ENCODE data around the gene FAM107B.

Gene FAM107B

DNA sequence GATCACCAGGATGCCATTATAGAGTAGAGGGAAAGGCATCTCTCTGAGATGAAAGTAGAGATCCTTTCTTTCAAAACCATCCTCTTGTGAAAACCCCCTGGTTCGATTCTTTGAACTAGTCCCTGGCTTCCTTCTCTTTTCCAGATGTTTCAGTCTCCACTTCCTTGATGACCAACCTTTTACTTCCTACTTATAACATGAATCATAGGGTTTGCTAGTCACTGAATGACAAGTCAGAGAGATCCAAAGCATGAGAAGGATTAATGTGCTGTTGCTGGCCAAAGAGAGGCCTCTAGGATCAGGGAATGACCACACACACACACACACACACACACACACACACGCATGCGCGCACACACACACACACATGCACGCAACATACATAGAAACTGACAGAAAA lies 282.9 kb downstream of the FAM107B start:
- TF ChIP-seq TEAD4 (IDR thresholded peaks at IDR 0.05) (no peak), ZBTB7A (IDR thresholded peaks at IDR 0.05; ENCODE audit: low read depth) (no peak), FOXM1 (IDR thresholded peaks at IDR 0.05; ENCODE audit: borderline replicate concordance, low read depth) (no peak), YY1 (IDR thresholded peaks at IDR 0.05; ENCODE audit: low read depth) (no peak), EGR1 (IDR thresholded peaks at IDR 0.05) (no peak), TCF12 (IDR thresholded peaks at IDR 0.05; ENCODE audit: low read depth) (no peak), CREB1 (IDR thresholded peaks at IDR 0.05; ENCODE audit: low read depth) (no peak), CEBPB (IDR thresholded peaks at IDR 0.05) (no peak), RAD21 (IDR thresholded peaks at IDR 0.05; ENCODE audit: low read depth) (no peak), NFIC (IDR thresholded peaks at IDR 0.05) (no peak), TAF1 (IDR thresholded peaks at IDR 0.05; ENCODE audit: low read depth) (no peak), EP300 (IDR thresholded peaks at IDR 0.05; ENCODE audit: borderline replicate concordance) (no peak)
- TF ChIP-seq, protein P1, sequence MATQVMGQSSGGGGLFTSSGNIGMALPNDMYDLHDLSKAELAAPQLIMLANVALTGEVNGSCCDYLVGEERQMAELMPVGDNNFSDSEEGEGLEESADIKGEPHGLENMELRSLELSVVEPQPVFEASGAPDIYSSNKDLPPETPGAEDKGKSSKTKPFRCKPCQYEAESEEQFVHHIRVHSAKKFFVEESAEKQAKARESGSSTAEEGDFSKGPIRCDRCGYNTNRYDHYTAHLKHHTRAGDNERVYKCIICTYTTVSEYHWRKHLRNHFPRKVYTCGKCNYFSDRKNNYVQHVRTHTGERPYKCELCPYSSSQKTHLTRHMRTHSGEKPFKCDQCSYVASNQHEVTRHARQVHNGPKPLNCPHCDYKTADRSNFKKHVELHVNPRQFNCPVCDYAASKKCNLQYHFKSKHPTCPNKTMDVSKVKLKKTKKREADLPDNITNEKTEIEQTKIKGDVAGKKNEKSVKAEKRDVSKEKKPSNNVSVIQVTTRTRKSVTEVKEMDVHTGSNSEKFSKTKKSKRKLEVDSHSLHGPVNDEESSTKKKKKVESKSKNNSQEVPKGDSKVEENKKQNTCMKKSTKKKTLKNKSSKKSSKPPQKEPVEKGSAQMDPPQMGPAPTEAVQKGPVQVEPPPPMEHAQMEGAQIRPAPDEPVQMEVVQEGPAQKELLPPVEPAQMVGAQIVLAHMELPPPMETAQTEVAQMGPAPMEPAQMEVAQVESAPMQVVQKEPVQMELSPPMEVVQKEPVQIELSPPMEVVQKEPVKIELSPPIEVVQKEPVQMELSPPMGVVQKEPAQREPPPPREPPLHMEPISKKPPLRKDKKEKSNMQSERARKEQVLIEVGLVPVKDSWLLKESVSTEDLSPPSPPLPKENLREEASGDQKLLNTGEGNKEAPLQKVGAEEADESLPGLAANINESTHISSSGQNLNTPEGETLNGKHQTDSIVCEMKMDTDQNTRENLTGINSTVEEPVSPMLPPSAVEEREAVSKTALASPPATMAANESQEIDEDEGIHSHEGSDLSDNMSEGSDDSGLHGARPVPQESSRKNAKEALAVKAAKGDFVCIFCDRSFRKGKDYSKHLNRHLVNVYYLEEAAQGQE (IDR thresholded peaks at IDR 0.05; ENCODE audit: low read depth) = no peak
- TF ChIP-seq, protein P2, sequence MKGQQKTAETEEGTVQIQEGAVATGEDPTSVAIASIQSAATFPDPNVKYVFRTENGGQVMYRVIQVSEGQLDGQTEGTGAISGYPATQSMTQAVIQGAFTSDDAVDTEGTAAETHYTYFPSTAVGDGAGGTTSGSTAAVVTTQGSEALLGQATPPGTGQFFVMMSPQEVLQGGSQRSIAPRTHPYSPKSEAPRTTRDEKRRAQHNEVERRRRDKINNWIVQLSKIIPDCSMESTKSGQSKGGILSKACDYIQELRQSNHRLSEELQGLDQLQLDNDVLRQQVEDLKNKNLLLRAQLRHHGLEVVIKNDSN (IDR thresholded peaks at IDR 0.05) = no peak
- TF ChIP-seq, protein P3, sequence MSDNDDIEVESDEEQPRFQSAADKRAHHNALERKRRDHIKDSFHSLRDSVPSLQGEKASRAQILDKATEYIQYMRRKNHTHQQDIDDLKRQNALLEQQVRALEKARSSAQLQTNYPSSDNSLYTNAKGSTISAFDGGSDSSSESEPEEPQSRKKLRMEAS (IDR thresholded peaks at IDR 0.05) = no peak

DNA sequence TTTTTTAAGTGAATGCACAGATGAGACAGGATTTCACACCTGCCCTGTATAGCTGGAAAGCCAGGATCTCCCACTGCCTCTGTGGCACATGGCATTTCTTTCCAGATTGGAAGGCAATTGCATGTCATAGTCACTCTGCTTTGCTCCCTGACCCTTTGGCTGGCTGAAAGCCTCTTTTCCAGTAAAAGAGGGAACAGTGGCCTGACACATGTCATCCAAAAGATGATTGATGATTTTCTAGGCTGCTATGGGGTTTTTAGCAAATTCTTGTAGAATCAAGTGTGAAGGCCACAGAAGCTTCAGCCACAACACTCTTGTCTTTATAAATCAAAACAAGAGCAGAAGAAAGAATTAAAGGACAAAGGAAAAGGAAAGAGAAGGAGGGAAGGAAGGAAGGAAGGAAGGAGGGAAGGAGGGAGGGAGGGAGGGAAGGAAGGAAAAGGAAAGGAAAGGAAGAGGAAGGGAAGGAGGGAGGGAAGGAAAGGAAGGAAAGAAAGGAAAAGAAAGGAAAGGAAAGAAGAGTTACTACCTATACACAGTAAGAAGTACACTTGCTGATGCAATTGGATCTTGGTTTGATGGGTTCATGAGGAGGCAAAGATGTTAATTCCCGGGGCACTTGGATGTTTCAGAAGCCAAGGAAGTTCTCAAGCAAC lies 285.0 kb downstream of the FAM107B start:
- TF ChIP-seq NFIC (IDR thresholded peaks at IDR 0.05) (no peak), EP300 (IDR thresholded peaks at IDR 0.05; ENCODE audit: borderline replicate concordance) (no peak), ZBTB7A (IDR thresholded peaks at IDR 0.05; ENCODE audit: low read depth) (no peak), YY1 (IDR thresholded peaks at IDR 0.05; ENCODE audit: low read depth) (no peak), FOXM1 (IDR thresholded peaks at IDR 0.05; ENCODE audit: borderline replicate concordance, low read depth) (no peak), TCF12 (IDR thresholded peaks at IDR 0.05; ENCODE audit: low read depth) (no peak), RAD21 (IDR thresholded peaks at IDR 0.05; ENCODE audit: low read depth) (no peak), TEAD4 (IDR thresholded peaks at IDR 0.05) (no peak), CREB1 (IDR thresholded peaks at IDR 0.05; ENCODE audit: low read depth) (no peak), CEBPB (IDR thresholded peaks at IDR 0.05) (no peak)
- TF ChIP-seq, protein P3 (IDR thresholded peaks at IDR 0.05) = no peak
- TF ChIP-seq, protein P2 (IDR thresholded peaks at IDR 0.05) = no peak
- TF ChIP-seq, protein P1 (IDR thresholded peaks at IDR 0.05; ENCODE audit: low read depth) = no peak

DNA sequence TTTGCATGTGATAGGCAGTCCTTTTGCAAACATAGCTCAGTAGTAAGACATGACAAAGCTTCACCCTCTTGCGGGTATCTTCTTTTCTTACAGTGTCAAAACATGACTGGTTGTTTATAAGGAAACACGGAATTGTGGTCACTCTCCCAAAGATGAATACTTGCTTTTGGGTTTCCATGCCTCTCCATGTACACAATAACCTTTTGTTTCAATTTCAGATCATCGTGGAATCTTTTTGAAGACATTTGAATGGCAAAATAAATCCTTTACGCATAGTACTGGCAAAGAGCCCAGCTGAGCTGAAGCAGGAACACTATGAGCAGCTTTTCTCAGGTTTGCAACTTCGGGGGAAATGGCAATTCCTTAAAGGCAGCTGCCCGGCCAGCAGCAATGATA lies 287.2 kb downstream of the FAM107B start:
- TF ChIP-seq CEBPB (IDR thresholded peaks at IDR 0.05) (no peak), TAF1 (IDR thresholded peaks at IDR 0.05; ENCODE audit: low read depth) (no peak), YY1 (IDR thresholded peaks at IDR 0.05; ENCODE audit: low read depth) (no peak), TCF12 (IDR thresholded peaks at IDR 0.05; ENCODE audit: low read depth) (no peak), EGR1 (IDR thresholded peaks at IDR 0.05) (no peak), RAD21 (IDR thresholded peaks at IDR 0.05; ENCODE audit: low read depth) (no peak), NFIC (IDR thresholded peaks at IDR 0.05) (no peak), CREB1 (IDR thresholded peaks at IDR 0.05; ENCODE audit: low read depth) (no peak)
- TF ChIP-seq, protein P3 (IDR thresholded peaks at IDR 0.05) = no peak

DNA sequence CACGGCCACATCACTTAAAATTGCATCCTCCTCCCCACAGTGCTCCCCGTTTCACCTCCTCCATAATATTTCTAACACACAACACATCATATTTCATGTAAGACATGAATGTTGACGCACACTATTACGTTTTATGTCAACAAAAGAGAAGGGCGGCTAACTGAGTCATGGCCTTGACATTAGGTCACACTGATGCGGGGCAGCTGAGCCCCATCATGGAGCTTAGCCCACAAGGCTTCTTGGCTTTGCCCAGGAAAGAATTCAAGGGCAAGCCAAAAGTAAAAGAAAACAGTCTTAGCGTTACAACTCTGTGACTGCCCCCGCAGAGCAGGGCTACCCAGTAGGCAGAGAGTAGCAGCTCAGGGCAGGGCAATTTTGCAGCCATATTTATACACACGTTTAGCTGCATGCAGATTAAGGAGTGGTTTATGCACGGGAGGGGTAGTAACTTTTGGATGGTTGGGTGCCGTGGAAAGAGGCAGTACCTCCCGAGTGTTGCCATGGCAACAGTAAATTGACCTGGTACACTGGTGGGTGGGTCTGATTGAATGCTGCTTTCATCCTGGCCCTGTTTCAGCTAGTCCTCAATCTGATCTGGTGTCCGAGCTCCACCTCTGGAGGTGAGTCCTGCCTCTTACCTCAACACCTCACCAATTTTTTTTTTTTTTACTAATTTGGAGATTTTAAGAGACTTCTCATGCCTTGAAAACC lies 287.8 kb downstream of the FAM107B start:
- TF ChIP-seq YY1 (IDR thresholded peaks at IDR 0.05; ENCODE audit: low read depth) (no peak), FOXM1 (IDR thresholded peaks at IDR 0.05; ENCODE audit: borderline replicate concordance, low read depth) (no peak), TAF1 (IDR thresholded peaks at IDR 0.05; ENCODE audit: low read depth) (no peak), EGR1 (IDR thresholded peaks at IDR 0.05) (no peak), RAD21 (IDR thresholded peaks at IDR 0.05; ENCODE audit: low read depth) (no peak), CEBPB (IDR thresholded peaks at IDR 0.05) (no peak), NFIC (IDR thresholded peaks at IDR 0.05) (no peak), CREB1 (IDR thresholded peaks at IDR 0.05; ENCODE audit: low read depth) (no peak)
- TF ChIP-seq, protein P2 (IDR thresholded peaks at IDR 0.05) = no peak
